ENCODE data around the gene ALG9.

The ALG9 gene

GRCh38 chr11:111745719-111746504, 125.5 kb downstream of the ALG9 start:
- no peak overlapping the region for H3K4me3 ChIP-seq (ENCODE audit: low read depth, low read length)
- TF ChIP-seq, protein P1, sequence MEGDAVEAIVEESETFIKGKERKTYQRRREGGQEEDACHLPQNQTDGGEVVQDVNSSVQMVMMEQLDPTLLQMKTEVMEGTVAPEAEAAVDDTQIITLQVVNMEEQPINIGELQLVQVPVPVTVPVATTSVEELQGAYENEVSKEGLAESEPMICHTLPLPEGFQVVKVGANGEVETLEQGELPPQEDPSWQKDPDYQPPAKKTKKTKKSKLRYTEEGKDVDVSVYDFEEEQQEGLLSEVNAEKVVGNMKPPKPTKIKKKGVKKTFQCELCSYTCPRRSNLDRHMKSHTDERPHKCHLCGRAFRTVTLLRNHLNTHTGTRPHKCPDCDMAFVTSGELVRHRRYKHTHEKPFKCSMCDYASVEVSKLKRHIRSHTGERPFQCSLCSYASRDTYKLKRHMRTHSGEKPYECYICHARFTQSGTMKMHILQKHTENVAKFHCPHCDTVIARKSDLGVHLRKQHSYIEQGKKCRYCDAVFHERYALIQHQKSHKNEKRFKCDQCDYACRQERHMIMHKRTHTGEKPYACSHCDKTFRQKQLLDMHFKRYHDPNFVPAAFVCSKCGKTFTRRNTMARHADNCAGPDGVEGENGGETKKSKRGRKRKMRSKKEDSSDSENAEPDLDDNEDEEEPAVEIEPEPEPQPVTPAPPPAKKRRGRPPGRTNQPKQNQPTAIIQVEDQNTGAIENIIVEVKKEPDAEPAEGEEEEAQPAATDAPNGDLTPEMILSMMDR (IDR thresholded peaks at IDR 0.05; ENCODE audit: low read depth, low read length): no peak
- DNase-seq (ENCODE audit: low read depth, low spot score): no peak
- in situ Hi-C loops (cut with HindIII; ENCODE audit: low sequenced_read_pairs): no loop called here

- no peak for DNase-seq (ENCODE audit: low read depth, low spot score)
- H3K4me3 ChIP-seq (ENCODE audit: low read depth, low read length): no peak overlapping the region
- in situ Hi-C loops (cut with HindIII; ENCODE audit: low sequenced_read_pairs): no loop called here
- TF ChIP-seq, protein P1 (IDR thresholded peaks at IDR 0.05; ENCODE audit: low read depth, low read length): no peak
Measured at GRCh38 chr11:111743700-111744099, 127.7 kb downstream of the ALG9 start.

DNA sequence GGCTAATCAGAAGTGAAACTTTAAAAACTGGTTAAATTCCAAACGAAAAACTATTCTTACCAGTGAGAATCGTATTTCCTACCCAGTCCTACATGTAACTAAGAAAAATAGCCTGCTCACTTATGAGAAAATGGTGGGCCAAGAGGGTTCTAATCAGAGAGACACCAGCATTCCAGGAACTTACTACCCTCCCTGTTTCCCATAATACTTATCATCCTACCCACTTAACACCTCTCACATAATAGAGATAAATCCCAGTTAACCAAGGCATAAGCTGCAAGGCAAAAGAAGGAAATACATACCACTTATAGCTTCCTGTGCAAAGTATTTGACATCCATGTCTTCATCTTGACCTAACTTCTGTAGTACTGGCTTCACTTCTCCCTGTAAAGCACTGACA, 129.6 kb downstream of the ALG9 start:
- TF ChIP-seq, protein P1 (IDR thresholded peaks at IDR 0.05; ENCODE audit: low read depth, low read length): no peak
- in situ Hi-C loops (cut with HindIII; ENCODE audit: low sequenced_read_pairs): no loop called here
- no peak for DNase-seq (ENCODE audit: low read depth, low spot score)
- no peak overlapping the region for H3K4me3 ChIP-seq (ENCODE audit: low read depth, low read length)

- no peak overlapping the region for H3K4me3 ChIP-seq (ENCODE audit: low read depth, low read length)
- TF ChIP-seq, protein P1 (IDR thresholded peaks at IDR 0.05; ENCODE audit: low read depth, low read length): no peak
- in situ Hi-C loops (cut with HindIII; ENCODE audit: low sequenced_read_pairs): no loop called here
- no peak for DNase-seq (ENCODE audit: low read depth, low spot score)
Measured at GRCh38 chr11:111739299-111739698, 132.1 kb downstream of the ALG9 start.

DNA sequence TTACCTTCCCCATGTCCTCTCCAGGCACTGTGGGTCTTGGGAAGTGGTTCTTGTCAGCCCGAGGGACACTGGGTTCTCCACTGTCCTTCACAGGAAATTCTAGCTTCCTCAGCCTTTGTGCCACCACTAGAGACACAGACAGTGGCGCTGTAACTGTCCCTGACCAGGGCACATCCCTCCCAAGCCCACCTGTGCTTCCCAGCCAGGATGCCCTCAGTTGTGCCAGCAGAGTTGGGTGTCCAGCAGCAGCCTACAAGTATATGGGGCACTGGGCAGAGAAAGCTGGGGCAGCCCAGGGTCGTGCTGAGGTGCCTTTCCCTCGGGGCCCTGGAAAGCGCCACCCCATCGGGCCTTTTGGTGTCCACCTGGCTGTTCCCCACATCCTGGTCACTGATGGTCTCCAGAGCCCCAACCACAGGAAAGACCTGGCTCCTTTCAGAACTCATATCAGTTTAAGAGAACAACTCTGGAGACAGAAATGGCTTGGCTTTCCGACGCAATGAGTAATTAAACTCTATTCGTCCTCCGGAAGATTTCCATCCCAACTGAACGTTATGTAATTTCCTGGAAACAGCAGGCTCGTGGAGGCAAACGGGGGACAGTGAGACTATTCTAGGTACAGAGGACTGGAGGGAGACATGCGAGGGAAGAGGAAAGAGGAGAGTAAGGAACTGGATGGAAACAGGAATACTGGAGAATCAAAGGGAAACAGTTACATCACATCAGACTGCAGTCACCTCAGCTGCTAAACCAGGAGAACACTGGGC, 133.8 kb downstream of the ALG9 start:
- in situ Hi-C loops (cut with HindIII; ENCODE audit: low sequenced_read_pairs): no loop called here
- DNase-seq (ENCODE audit: low read depth, low spot score): no peak

GRCh38 chr11:111736621-111737443, 134.5 kb downstream of the ALG9 start:
- TF ChIP-seq, protein P1 (IDR thresholded peaks at IDR 0.05; ENCODE audit: low read depth, low read length): no peak
- in situ Hi-C loops (cut with HindIII; ENCODE audit: low sequenced_read_pairs): no loop called here
- peak; percentile 3 for DNase-seq (ENCODE audit: low read depth, low spot score)
- H3K4me3 ChIP-seq (ENCODE audit: low read depth, low read length): no peak overlapping the region

More for the DNA sequence above, 133.8 kb downstream of the ALG9 start:
- TF ChIP-seq, protein P1 (IDR thresholded peaks at IDR 0.05; ENCODE audit: low read depth, low read length): no peak
- H3K4me3 ChIP-seq (ENCODE audit: low read depth, low read length): no peak overlapping the region
